ENCODE results near the gene CREBBP.
"Not testable (repeated sequence)": the region's sequence is repeated elsewhere in the genome, so short reads cannot be mapped to it uniquely, and the experiment has no call there.

Gene CREBBP

GRCh38 chr16:3731126-3731935, 149.2 kb downstream of the CREBBP start:
- FAIRE-seq: no peak

- FAIRE-seq: no peak
Observed at GRCh38 chr16:3730161-3731125, 150.1 kb downstream of the CREBBP start.

GRCh38 chr16:3729161-3730112, 151.1 kb downstream of the CREBBP start:
- no peak for FAIRE-seq

- no peak for FAIRE-seq
Observed at GRCh38 chr16:3728424-3729160, 151.9 kb downstream of the CREBBP start.

- no peak for FAIRE-seq
Observed at GRCh38 chr16:3727806-3728381, 152.6 kb downstream of the CREBBP start.

GRCh38 chr16:3726021-3726687, 154.4 kb downstream of the CREBBP start:
- no peak for FAIRE-seq

GRCh38 chr16:3725276-3725675, 155.2 kb downstream of the CREBBP start:
- FAIRE-seq: no peak

GRCh38 chr16:3722508-3722907, 158.0 kb downstream of the CREBBP start:
- no peak for FAIRE-seq

- no peak for FAIRE-seq
Observed at GRCh38 chr16:3720418-3720817, 160.1 kb downstream of the CREBBP start.

- FAIRE-seq: no peak
Observed at GRCh38 chr16:3718628-3719027, 161.9 kb downstream of the CREBBP start.

GRCh38 chr16:3718019-3718391, 162.5 kb downstream of the CREBBP start:
- no peak for FAIRE-seq

GRCh38 chr16:3717235-3718018, 163.1 kb downstream of the CREBBP start, which contains the start of gene TRAP1:
Gene TRAP1, minus strand, starts transcription at chr16:3717524. Its CDS starts 16 bp downstream, at chr16:3717508.
- no peak for FAIRE-seq

- no peak for FAIRE-seq
Observed at GRCh38 chr16:3716831-3717234, 163.7 kb downstream of the CREBBP start.

GRCh38 chr16:3715430-3715829, 165.1 kb downstream of the CREBBP start:
- no peak for FAIRE-seq

- FAIRE-seq: not testable (repeated sequence)
Observed at GRCh38 chr16:3714378-3714777, 166.1 kb downstream of the CREBBP start.

GRCh38 chr16:3713587-3714242, 166.8 kb downstream of the CREBBP start:
- FAIRE-seq: no peak

- no peak for FAIRE-seq
Observed at GRCh38 chr16:3712861-3713372, 167.6 kb downstream of the CREBBP start.

- FAIRE-seq: no peak
Observed at GRCh38 chr16:3706253-3707012, 174.1 kb downstream of the CREBBP start.

Data from colon (tissue), 2 donors.